Measurements from ENCODE around the gene USP53.
"Not testable (repeated sequence)": the region's sequence is repeated elsewhere in the genome, so short reads cannot be mapped to it uniquely, and the experiment has no call there.

Gene USP53

GRCh38 chr4:119212234-119212963 is at the start of gene USP53:
TSS of gene USP53 (plus strand) at chr4:119212713. CDS start at chr4:119239760, 27,047 bp downstream.
- peak; percentile 94 for DNase-seq (ENCODE audit: low read depth)
- no peak for TF ChIP-seq CTCF (IDR thresholded peaks at IDR 0.05; ENCODE audit: control insufficient read depth, extremely low read depth, insufficient read depth)
- peak within 1 kb of the TSS; percentile 57 for H3K4me3 ChIP-seq (ENCODE audit: low read depth, low read length)

GRCh38 chr4:119165767-119166166 is 46.7 kb upstream of the USP53 start:
- no peak for DNase-seq (ENCODE audit: low read depth)
- TF ChIP-seq CTCF (IDR thresholded peaks at IDR 0.05; ENCODE audit: control insufficient read depth, extremely low read depth, insufficient read depth) = no peak
- no peak overlapping the region for H3K4me3 ChIP-seq (ENCODE audit: low read depth, low read length)

- DNase-seq (ENCODE audit: low read depth) = no peak
- no peak for TF ChIP-seq CTCF (IDR thresholded peaks at IDR 0.05; ENCODE audit: control insufficient read depth, extremely low read depth, insufficient read depth)
These were observed 42.3 kb upstream of the USP53 start for GRCh38 chr4:119170195-119170594.

GRCh38 chr4:119172223-119172622 is 40.3 kb upstream of the USP53 start:
- no peak for TF ChIP-seq CTCF (IDR thresholded peaks at IDR 0.05; ENCODE audit: control insufficient read depth, extremely low read depth, insufficient read depth)

More at GRCh38 chr4:119170195-119170594, 42.3 kb upstream of the USP53 start:
- no peak overlapping the region for H3K4me3 ChIP-seq (ENCODE audit: low read depth, low read length)

DNA sequence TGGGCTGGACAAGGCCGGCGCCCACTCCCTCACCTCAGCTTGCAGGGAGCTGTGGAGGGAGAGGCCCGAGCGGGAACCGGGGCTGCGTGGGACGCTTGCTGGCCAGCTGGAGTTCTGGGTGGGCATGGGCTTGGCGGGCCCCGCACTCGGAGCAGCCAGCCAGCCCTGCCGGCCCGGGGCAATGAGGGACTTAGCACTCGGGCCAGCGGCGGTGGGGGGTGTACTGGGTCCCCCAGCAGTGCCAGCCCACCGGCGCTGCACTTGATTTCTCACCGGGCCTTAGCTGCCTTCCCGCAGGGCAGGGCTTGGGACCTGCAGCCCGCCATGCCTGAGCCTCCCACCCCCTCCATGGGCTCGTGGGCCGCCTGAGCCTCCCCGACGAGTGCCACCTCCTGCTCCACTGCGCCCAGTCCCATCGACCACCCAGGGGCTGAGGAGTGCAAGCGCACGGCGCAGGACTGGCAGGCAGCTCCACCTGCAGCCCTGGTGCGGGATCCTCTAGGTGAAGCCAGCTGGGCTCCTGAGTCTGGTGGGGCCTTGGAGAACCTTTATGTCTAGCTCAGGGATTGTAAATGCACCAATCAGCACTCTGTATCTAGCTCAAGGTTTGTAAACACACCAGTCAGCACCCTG is 38.7 kb upstream of the USP53 start:
- not testable (repeated sequence) for DNase-seq (ENCODE audit: low read depth); H3K4me3 ChIP-seq (ENCODE audit: low read depth, low read length)

More at GRCh38 chr4:119172223-119172622, 40.3 kb upstream of the USP53 start:
- DNase-seq (ENCODE audit: low read depth) = no peak
- H3K4me3 ChIP-seq (ENCODE audit: low read depth, low read length) = no peak overlapping the region

DNA sequence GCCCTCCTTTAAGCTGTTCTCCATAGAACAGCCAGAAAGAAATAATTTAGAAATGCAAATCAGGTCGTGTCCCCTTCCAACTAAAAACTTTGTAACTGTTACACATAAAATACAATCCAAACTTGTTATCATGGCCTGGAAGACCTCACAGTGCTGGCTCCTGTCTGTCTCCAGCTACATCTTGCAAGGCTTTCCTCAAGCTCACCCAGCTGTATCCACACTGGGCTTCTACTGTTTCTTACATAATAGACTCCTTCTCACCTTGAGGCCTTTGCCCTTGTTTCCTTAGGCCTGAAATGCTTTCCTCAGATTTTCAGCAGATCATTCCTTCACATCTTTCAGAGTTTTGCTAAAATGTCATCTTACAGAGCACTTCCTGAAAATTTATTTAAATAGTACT is 33.5 kb upstream of the USP53 start:
- no peak for TF ChIP-seq CTCF (IDR thresholded peaks at IDR 0.05; ENCODE audit: control insufficient read depth, extremely low read depth, insufficient read depth)
- no peak for DNase-seq (ENCODE audit: low read depth)
- no peak overlapping the region for H3K4me3 ChIP-seq (ENCODE audit: low read depth, low read length)

GRCh38 chr4:119184128-119184527 is 28.4 kb upstream of the USP53 start:
- no peak for TF ChIP-seq CTCF (IDR thresholded peaks at IDR 0.05; ENCODE audit: control insufficient read depth, extremely low read depth, insufficient read depth)
- H3K4me3 ChIP-seq (ENCODE audit: low read depth, low read length) = no peak overlapping the region
- DNase-seq (ENCODE audit: low read depth) = no peak

Measured in LNCaP clone FGC (cell line).